GM12878 (cell line): ENCODE measurements around the gene MED1.

Experiments
- BHLHE40 ChIP-seq, 2 experiments: fragments of 450-650 bp in 1 of 2; IDR thresholded peaks; 2 replicates each; pipeline ENCODE4 v1.6.1; 2011 to 2017; ENCODE audit warnings: low read depth in 2 of 2, borderline replicate concordance in 1 of 2, improper control_type of control experiment in 1 of 2, low read length in 1 of 2, mild to moderate bottlenecking in 1 of 2
- CEBPB ChIP-seq, 2 experiments: fragments of 150-350 bp in 1 of 2; IDR thresholded peaks; 2 replicates each; pipeline ENCODE4 v1.6.1; 2012 to 2014; ENCODE audit warnings: low read depth in 2 of 2, low read length in 2 of 2, borderline replicate concordance in 1 of 2, inconsistent platforms in 1 of 2
- CTCF ChIP-seq, 3 experiments: IDR thresholded peaks in 2 of 3; conservative IDR thresholded peaks in 1 of 3; 2 replicates each; pipeline ENCODE4 v1.5.1; 2011; ENCODE audit warnings: low read depth in 3 of 3, low read length in 3 of 3, mild to moderate bottlenecking in 3 of 3, control low read depth in 2 of 3, moderate library complexity in 2 of 3, inconsistent platforms in 1 of 3, mixed read lengths in 1 of 3; ENCODE audit not compliant: control insufficient read depth in 2 of 3, insufficient read depth in 1 of 3; ENCODE audit errors: extremely low read depth in 1 of 3
- DPF2 ChIP-seq: fragments of 450-650 bp; IDR thresholded peaks from 2 replicates; pipeline ENCODE4 v1.6.1; 2017; ENCODE audit warnings: mild to moderate bottlenecking
- EP300 ChIP-seq, 2 experiments: fragments of 150-350 bp in 1 of 2; IDR thresholded peaks; 2 replicates each; pipeline ENCODE4 v1.6.1; 2011 to 2012; ENCODE audit warnings: low read depth in 2 of 2, low read length in 2 of 2, borderline replicate concordance in 1 of 2, improper control_type of control experiment in 1 of 2, inconsistent platforms in 1 of 2; ENCODE audit not compliant: control insufficient read depth in 1 of 2
- KDM1A ChIP-seq: fragments of 200-600 bp; sonication (generic); IDR thresholded peaks from 2 replicates; pipeline ENCODE4 v1.6.1; 2016; ENCODE audit warnings: borderline replicate concordance
- POLR2A ChIP-seq: IDR thresholded peaks from 2 replicates; pipeline ENCODE4 v1.6.1; 2011; ENCODE audit warnings: low read depth, mild to moderate bottlenecking, low read length
- POLR2AphosphoS2 ChIP-seq: IDR thresholded peaks from 2 replicates; pipeline ENCODE4 v1.6.1; 2011; ENCODE audit warnings: low read depth, mild to moderate bottlenecking, low read length, improper control_type of control experiment, moderate library complexity
- POLR2AphosphoS5 ChIP-seq: IDR thresholded peaks from 2 replicates; pipeline ENCODE4 v1.6.1; 2011; ENCODE audit warnings: mild to moderate bottlenecking, low read length, inconsistent platforms
- SMC3 ChIP-seq: IDR thresholded peaks from 2 replicates; pipeline ENCODE4 v1.6.1; 2011; ENCODE audit warnings: low read length, improper control_type of control experiment, borderline replicate concordance
- SUPT20H ChIP-seq: IDR thresholded peaks from 2 replicates; pipeline ENCODE4 v1.6.1; 2011; ENCODE audit warnings: low read depth, mild to moderate bottlenecking, low read length, moderate library complexity, borderline replicate concordance; ENCODE audit not compliant: control insufficient read depth
- TCF12 ChIP-seq: IDR thresholded peaks from 2 replicates; pipeline ENCODE4 v1.6.1; 2011; ENCODE audit warnings: low read depth, mild to moderate bottlenecking, low read length

- no peak for TF ChIP-seq BHLHE40 (IDR thresholded peaks at IDR 0.05; ENCODE audit: borderline replicate concordance in 1 of 2, low read depth in 2 of 2, low read length in 1 of 2)
- TF ChIP-seq POLR2AphosphoS2: no peak
- no peak for TF ChIP-seq POLR2AphosphoS5
- no peak for TF ChIP-seq EP300 (IDR thresholded peaks at IDR 0.05; ENCODE audit: borderline replicate concordance in 1 of 2, control insufficient read depth in 1 of 2, low read depth in 2 of 2, low read length in 2 of 2)
- no peak for TF ChIP-seq CTCF (IDR thresholded peaks at IDR 0.05 in 2 of 3, conservative IDR thresholded peaks at IDR 0.05 in 1 of 3; ENCODE audit: control insufficient read depth in 2 of 3, extremely low read depth in 1 of 3, insufficient read depth in 1 of 3, low read depth in 3 of 3, low read length in 3 of 3)
- TF ChIP-seq POLR2A: no peak
- no peak for TF ChIP-seq DPF2
- TF ChIP-seq CEBPB (IDR thresholded peaks at IDR 0.05; ENCODE audit: borderline replicate concordance in 1 of 2, low read depth in 2 of 2, low read length in 2 of 2): no peak
- no peak for TF ChIP-seq KDM1A
- TF ChIP-seq TCF12: no peak
- no peak for TF ChIP-seq SMC3
- TF ChIP-seq SUPT20H: no peak
Measured at GRCh38 chr17:39406951-39407350, 44.1 kb downstream of the MED1 start.
